C1 segment of cervical spinal cord (tissue), 14 donors: ENCODE results near the gene RAMP3.
A peak's percentile ranks its signal among the peaks of the same experiment; 100 is the strongest.
"Not testable (repeated sequence)": the region's sequence is repeated elsewhere in the genome, so short reads cannot be mapped to it uniquely, and the experiment has no call there.

Source experiments
- DNase-seq, 14 donors: peaks; one replicate each; lab custom pipeline; 2025; lab: John Stamatoyannopoulos, UW

RAMP3 gene

DNA sequence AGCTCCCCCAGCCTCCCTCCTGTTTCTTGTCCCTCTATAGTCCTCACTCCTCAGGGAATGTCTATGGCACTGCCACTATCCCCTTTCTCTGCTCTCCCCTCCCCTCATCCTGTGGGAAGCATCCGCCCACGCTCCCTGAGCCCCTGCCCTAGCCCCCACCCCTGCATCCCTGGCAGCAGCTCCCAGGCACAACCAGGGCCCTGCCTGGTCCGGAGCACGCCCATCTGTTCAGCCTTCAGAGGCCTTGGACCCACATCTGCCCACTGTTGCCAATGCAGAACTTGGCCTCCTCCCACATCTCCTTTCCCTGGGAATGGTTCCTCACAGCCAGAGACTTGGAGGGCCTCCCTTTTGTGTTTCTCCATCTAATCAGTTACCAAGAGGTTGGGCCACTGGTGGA lies 25.7 kb upstream of the RAMP3 start:
- no peak for DNase-seq

- no peak for DNase-seq
These were observed 24.8 kb upstream of the RAMP3 start for GRCh38 chr7:45132708-45133320.

DNA sequence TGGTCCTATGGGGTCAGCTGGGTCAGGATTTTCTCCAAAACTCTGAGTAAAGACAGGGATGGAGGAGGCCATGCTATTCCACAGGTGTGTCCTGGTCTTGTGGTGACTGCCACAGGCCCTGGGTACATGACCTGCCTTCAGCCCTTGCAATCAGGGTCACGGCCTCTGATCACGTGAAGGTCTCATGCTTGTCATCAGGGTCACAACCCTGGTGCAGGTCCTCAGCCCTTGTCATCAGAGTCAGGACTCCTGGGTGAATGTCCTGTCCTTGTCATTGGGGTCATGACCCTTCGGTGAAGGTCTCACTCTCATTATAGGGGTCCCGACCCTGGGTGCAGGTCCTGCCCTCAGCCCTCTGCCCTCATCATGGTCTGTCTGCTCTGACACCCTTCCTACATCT lies 24.2 kb upstream of the RAMP3 start:
- DNase-seq, result no peak

DNA sequence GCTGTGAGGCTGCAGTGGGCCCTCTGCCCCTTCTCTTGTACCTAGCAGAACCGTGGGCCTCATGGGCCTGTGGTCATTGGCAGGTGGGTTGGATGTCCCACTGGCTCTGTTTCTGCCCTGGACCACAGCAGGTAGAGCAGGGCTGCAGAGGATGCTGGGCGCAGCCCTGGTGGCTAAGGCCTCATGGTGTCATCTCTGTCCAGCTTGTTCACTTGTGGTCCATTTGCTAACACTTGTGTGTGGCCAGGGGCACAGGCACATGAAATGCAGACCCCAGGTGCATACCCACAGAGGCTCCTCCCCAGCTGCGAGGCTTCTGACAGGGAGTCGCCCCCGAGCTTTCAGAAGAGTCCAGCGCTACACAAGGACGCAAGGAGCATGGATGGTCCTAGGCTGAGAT lies 23.7 kb upstream of the RAMP3 start:
- DNase-seq, result no peak

DNA sequence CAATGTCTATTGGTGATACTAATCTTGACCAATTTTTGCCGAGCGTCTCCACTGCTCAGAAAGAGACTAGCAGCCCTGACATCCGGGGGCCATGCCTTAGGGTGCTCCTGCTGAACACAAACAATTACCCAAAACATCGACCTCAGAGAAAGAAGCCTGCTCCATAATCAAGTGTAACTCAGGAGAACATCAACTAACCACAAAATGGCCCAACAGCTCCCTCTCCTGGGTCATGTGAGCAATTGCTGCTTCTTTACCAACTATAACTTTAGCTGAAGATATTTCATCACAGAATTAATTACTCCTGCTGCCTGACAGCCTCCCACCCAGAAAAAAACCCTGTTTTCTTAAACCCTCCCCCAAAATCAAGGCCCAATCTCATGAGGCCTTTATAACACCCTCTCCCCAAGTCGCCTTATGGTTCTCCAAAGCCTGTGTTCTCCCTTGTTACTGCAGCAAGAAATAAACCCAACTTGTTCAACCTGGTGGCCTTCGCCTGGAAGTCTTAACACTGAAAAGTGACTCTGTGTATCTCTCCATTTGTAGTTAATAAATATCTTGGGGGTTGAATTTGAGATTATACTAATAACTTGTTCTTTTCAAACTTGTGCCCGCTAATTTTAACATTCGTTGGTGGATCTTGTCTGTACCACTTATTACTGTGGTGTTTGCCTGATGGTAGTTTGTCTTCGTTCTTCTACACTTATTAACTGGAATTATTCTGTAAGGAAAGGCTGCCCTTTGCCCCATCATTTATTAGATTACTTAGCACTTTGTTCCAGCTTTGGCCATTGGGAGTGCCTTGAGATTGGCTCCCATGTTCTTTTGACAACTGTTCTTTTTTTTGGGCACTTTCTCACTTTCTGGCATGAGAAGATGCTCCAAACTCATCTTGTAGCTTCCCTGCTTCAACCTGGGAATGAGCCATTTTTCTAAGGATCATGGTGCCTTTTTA lies 21.2 kb upstream of the RAMP3 start:
- peak in 11 of 14 donors; percentile 9 to 53 (median 24) for DNase-seq

DNA sequence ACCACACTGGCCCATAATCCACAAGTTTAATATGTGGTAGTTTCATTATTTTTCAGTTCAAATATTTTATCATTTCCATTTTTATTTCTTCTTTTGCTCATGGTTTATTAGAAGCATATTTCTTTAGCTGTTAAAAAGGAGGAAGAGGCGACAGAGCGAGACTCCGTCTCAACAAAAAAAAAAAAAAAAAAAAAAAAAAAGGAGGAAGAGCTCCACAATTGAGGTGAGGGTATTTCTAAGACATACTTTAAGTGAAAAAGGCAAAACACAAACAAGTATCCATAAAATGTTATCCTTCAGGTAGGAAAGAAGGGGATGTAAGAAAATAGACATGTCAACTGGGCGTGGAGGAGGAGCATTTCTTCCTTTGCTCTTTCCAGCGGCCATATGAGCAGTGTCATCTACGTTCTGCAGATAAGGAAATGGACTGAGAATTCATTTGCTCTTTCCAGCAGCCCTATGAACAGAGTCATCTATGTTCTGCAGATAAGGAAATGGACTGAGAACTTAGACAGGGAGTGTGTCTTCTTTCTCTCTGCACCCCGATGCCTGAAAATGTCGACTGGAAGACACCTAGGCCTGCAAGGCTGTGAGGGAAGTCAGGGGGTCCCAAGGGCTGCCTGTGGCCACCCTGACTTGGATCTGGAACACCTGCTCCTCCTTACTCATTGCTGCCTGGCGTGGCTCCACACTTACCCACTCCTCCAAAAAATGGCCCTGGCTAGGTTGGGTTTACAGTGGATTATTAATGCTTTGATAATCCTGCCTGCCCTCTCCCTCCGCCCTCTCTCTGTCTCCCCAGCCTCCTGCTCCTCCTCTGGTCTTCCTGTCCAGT lies 18.9 kb upstream of the RAMP3 start:
- no peak for DNase-seq

DNA sequence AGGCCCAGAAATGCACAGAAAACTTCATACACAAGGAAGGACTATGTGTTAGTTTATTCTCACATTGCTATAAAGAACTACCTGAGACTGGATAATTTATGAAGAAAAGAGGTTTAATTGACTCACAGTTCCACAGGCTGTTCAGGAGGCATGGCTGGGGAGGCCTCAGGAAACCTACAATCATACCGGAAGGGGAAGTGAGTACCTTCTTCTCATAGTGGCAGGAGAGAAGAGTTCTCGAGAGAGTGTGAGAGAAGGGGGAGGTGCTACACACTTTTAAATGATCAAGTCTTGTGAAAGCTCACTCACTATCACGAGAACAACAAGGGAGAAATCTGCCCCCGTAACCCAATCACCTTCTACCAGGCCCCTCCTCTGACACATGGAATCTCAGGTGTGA lies 16.8 kb upstream of the RAMP3 start:
- DNase-seq, result no peak

DNA sequence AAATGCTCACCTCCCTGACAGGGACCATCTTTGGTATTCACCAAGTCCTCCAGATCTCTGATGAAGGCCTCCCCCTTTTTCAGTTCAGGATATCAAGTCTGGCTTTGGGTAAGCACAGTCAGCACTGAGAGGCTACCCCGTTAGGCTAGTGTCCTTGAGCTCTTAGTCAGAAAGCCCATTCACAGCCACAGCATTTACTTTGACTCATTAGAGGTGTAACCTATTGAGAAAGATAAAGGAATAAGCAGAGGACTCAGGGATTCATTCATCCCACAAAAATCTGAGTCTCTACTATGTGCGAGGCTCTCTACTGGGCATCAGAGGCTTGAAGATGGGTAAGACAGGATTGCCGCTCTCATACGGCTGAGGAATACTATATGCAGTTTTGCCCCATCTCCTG lies 14.0 kb upstream of the RAMP3 start:
- no peak for DNase-seq

DNA sequence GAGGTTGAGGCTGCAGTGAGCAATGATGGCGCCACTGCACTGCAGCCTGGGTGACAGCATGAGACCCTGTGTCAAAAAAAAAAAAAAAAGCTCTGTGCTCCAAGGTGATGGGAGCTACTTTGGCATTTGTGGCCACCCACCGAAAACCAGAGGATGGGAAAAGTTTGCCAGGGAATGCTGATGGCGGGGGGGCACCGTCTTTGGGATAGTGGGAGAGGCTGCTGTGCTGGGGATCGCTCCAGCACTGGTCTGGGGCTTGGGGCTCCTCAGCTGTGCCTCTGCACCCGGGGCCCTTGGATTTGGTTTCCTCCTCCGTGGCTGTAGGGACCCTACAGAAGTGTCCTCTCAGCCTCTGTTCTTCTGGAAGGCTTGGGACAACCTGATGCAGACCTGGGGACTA lies 11.7 kb upstream of the RAMP3 start:
- DNase-seq, result no peak

DNA sequence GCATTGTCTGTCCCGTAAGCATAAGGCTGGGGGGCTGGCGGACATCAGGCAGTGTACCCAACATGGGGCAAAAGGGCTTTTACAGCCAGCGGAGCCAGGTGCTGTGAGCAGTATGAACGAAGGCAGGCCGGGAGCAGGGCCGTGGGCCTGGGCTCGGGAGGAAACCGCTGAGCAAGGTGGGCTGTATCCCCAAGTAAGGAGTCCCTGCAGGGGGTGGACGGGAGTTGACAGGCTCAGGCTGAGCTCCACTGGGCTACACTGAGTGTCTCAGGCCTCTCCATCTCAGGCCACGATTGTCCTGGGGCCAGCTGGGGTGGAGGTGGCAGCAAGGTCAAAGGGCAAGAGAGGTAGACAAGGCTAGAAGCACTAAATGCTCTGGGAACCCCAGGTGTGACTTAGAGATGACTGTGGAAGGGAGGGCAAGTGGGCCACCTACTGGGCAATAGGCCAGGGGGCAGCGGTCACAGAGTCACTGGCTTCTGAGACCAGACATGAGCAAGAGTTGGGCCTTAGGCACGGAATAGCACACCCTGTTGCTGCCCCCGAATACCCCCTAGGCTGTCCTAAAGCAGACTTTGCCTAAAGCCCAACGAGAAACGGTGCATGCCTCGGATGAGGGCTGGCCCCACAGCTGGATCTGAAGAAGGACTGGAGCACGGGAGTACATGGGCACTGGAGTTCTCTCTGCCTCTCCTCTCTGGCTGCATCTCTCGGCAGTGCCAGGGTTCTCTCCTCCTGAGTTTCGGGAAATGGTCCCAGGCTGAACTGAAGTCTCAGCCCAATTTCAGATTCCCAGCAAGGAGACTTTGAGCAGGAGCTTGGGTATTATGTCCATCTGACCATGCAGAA lies 10.8 kb upstream of the RAMP3 start:
- DNase-seq, result no peak

- DNase-seq, result no peak
These were observed 9.5 kb upstream of the RAMP3 start for GRCh38 chr7:45147858-45148652.

DNA sequence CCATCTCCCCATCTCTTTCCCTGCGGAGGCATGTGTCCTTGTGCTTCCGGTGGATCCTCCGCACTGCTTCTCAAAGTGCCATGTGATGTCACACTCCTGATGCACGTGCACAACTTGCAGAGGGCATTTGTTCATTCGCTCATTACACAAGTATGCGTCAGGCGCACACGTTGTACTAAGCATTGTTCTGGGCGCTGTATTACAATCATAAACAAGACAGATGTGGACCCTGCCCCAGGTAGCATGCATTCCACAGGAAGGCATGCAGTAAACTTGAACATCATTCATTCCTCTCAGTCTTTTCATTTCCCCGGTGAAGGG lies 9.0 kb upstream of the RAMP3 start:
- DNase-seq, result no peak

DNA sequence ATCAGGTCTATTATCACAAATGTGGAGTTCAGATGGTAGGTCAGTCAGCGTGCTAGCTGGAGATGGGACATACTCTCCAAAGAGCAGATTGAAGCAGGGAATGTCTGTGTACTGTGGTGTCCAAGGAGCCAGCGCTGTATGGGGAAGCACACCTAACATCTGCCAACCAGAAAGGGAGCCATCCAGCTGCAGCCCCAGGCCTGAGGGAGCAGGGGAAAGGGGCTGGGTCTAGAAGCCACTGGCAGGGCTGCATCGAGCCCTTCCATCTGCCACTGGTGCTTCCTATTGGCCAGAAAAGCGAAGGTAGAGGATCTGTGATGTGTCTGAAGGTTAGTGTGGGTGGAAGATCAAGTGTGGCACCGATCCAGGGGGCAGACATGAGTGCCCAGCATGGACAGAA lies 8.0 kb upstream of the RAMP3 start:
- no peak for DNase-seq

GRCh38 chr7:45150199-45150598 lies 7.4 kb upstream of the RAMP3 start:
- no peak for DNase-seq

GRCh38 chr7:45151131-45151684 lies 6.4 kb upstream of the RAMP3 start:
- no peak for DNase-seq

- no peak for DNase-seq
These were observed 5.6 kb upstream of the RAMP3 start for GRCh38 chr7:45151967-45152366.

DNA sequence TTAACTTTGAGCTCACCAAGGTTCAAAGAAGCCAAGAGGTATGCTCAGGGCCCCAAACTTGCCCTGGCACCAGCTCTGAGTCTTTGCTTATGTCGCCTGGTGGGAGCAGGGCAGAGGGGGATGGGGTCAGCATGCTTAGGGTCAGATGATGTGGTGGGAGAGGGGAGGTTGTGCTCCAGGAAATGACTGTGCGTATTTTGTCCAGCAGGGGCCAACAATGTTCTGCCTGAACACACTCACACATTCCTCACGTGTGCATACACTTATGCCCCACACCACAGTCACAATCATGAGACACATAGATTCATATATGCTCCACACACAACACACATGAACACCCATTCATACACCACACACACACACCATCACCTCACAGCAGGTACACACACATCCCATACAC lies 4.4 kb upstream of the RAMP3 start:
- no peak for DNase-seq

- DNase-seq, result not testable (repeated sequence)
These were observed 3.7 kb upstream of the RAMP3 start for GRCh38 chr7:45153861-45154260.

- DNase-seq, result no peak
These were observed 2.2 kb upstream of the RAMP3 start for GRCh38 chr7:45155357-45155900.

- DNase-seq, result no peak
These were observed 1.6 kb upstream of the RAMP3 start for GRCh38 chr7:45155941-45156340.
